ENCODE data around the gene PLCXD1.
"Not testable (repeated sequence)": the region's sequence is repeated elsewhere in the genome, so short reads cannot be mapped to it uniquely, and the experiment has no call there.

DNA sequence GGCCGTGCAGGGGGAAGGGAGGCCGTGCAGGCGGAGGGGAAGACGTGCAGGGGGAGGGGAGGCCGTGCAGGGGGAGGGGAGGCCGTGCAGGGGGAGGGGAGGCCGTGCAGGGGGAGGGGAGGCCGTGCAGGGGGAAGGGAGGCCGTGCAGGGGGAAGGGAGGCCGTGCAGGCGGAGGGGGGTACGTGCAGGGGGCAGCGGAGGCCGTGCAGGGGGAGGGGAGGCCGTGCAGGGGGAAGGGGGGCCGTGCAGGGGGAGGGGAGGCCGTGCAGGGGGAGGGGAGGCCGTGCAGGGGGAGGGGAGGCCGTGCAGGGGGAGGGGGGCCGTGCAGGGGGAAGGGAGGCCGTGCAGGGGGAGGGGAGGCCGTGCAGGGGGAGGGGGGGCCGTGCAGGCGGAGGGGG is 459 bp upstream of the PLCXD1 start:
- not testable (repeated sequence) for TF ChIP-seq POLR2A (IDR thresholded peaks at IDR 0.05)
- TF ChIP-seq, protein P1, sequence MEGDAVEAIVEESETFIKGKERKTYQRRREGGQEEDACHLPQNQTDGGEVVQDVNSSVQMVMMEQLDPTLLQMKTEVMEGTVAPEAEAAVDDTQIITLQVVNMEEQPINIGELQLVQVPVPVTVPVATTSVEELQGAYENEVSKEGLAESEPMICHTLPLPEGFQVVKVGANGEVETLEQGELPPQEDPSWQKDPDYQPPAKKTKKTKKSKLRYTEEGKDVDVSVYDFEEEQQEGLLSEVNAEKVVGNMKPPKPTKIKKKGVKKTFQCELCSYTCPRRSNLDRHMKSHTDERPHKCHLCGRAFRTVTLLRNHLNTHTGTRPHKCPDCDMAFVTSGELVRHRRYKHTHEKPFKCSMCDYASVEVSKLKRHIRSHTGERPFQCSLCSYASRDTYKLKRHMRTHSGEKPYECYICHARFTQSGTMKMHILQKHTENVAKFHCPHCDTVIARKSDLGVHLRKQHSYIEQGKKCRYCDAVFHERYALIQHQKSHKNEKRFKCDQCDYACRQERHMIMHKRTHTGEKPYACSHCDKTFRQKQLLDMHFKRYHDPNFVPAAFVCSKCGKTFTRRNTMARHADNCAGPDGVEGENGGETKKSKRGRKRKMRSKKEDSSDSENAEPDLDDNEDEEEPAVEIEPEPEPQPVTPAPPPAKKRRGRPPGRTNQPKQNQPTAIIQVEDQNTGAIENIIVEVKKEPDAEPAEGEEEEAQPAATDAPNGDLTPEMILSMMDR (IDR thresholded peaks at IDR 0.05): not testable (repeated sequence)
